Upper lobe of left lung (tissue), 4 donors: ENCODE measurements around the gene OR6B2.

ENCODE experiments used
- CTCF ChIP-seq, 6 experiments: fragments of 450-650 bp in 4 of 6; fragments of 200-600 bp in 2 of 6; sonication (generic) in 2 of 6; IDR thresholded peaks; one replicate each; pipeline ENCODE4 v1.5.1; 2016 to 2019; ENCODE audit warnings: antibody characterized with exemption in 6 of 6
- POLR2A ChIP-seq, 4 donors: fragments of 450-650 bp; IDR thresholded peaks; one replicate each; pipeline ENCODE4 v1.5.1; 2016 to 2017; ENCODE audit warnings: antibody characterized with exemption in 4 of 4, mild to moderate bottlenecking in 2 of 4
- POLR2AphosphoS5 ChIP-seq, 2 donors: sonication (generic); formaldehyde crosslinking; IDR thresholded peaks; one replicate each; pipeline ENCODE4 v1.5.1; 2017; ENCODE audit warnings: antibody characterized with exemption in 2 of 2

- TF ChIP-seq CTCF (IDR thresholded peaks at IDR 0.05): no peak
- no peak for TF ChIP-seq POLR2A (IDR thresholded peaks at IDR 0.05)
- no peak for TF ChIP-seq POLR2AphosphoS5 (IDR thresholded peaks at IDR 0.05)
These were observed 20.0 kb upstream of the OR6B2 start for GRCh38 chr2:240050278-240050677.
